ENCODE results near the gene HAPLN3. TPM values are rescaled to one million over a fixed set of nuclear protein-coding genes. Genes with fewer than 3 reads are reported as not detected.

HAPLN3 gene
- total RNA-seq, 1 experiment from 2014 or later = 168 TPM

GRCh38 chr15:88848203-88848602, 47.1 kb downstream of the HAPLN3 start:
- Histone ChIP-seq H3K36me3 (ENCODE audit: control insufficient read depth, insufficient read depth, low read length) (no peaks in the 10 kb centered on the region), H3K4me3 (ENCODE audit: low read depth in 2 of 2, low read length in 2 of 2) (no peak overlapping the region), H3K27me3 (ENCODE audit: control insufficient read depth, insufficient read depth, low read length) (no peaks in the 10 kb centered on the region), H3K4me1 (ENCODE audit: control insufficient read depth, insufficient read depth, low read length) (no peaks in the 10 kb centered on the region), H3K27ac (ENCODE audit: low read length) (no peak overlapping the region), H3K9me3 (ENCODE audit: control insufficient read depth, insufficient read depth, low read depth, low read length) (no peaks in the 10 kb centered on the region)
- ChIA-PET CTCF (no interaction called here), POLR2A (no interaction called here)
- in situ Hi-C loops (cut with HindIII; ENCODE audit: low pct_unique_long_range_greater_than_20kb, low sequenced_read_pairs) = no loop called here
- DNase-seq (ENCODE audit: low read depth, low spot score) (no peak), ATAC-seq (no peak)
- no peak for TF ChIP-seq TCF7L2 (IDR thresholded peaks at IDR 0.05; ENCODE audit: low read depth, low read length)
- no peak for TF ChIP-seq SIN3A (IDR thresholded peaks at IDR 0.05; ENCODE audit: borderline replicate concordance, insufficient read depth, low read depth, low read length)
- TF ChIP-seq POLR2AphosphoS5 (IDR thresholded peaks at IDR 0.05; ENCODE audit: low read depth, low read length) = no peak
- no peak for TF ChIP-seq REST (IDR thresholded peaks at IDR 0.05; ENCODE audit: insufficient read depth in 1 of 2, low read depth in 2 of 2, low read length in 1 of 2)
- no peak for TF ChIP-seq CTCF (IDR thresholded peaks at IDR 0.05)
- intact Hi-C loops (cut with micrococcal nuclease; ENCODE audit: unreplicated experiment) = no loop called here
- BruUV-seq (replicated peaks) = no TSS peak

GRCh38 chr15:88847144-88847543, 48.2 kb downstream of the HAPLN3 start:
- DNase-seq (ENCODE audit: low read depth, low spot score) (no peak), ATAC-seq (0 out of 2 replicates have a peak, but pooled peaks have one; percentile 37)
- Histone ChIP-seq H3K4me3 (ENCODE audit: low read depth in 2 of 2, low read length in 2 of 2) (no peak overlapping the region), H3K4me1 (ENCODE audit: control insufficient read depth, insufficient read depth, low read length) (no peaks in the 10 kb centered on the region), H3K27me3 (ENCODE audit: control insufficient read depth, insufficient read depth, low read length) (no peaks in the 10 kb centered on the region), H3K36me3 (ENCODE audit: control insufficient read depth, insufficient read depth, low read length) (no peaks in the 10 kb centered on the region), H3K9me3 (ENCODE audit: control insufficient read depth, insufficient read depth, low read depth, low read length) (no peaks in the 10 kb centered on the region), H3K27ac (ENCODE audit: low read length) (no peak overlapping the region)
- CTCF ChIA-PET = no interaction called here
- POLR2A ChIA-PET = no interaction called here
- in situ Hi-C loops (cut with HindIII; ENCODE audit: low pct_unique_long_range_greater_than_20kb, low sequenced_read_pairs) (no loop called here), intact Hi-C loops (cut with micrococcal nuclease; ENCODE audit: unreplicated experiment) (no loop called here)
- TF ChIP-seq SIN3A (IDR thresholded peaks at IDR 0.05; ENCODE audit: borderline replicate concordance, insufficient read depth, low read depth, low read length) = no peak
- no peak for TF ChIP-seq TCF7L2 (IDR thresholded peaks at IDR 0.05; ENCODE audit: low read depth, low read length)
- TF ChIP-seq POLR2AphosphoS5 (IDR thresholded peaks at IDR 0.05; ENCODE audit: low read depth, low read length) = no peak
- BruUV-seq (replicated peaks) = no TSS peak

- no TSS peak for BruUV-seq (replicated peaks)
- DNase-seq (ENCODE audit: low read depth, low spot score) = no peak
- Histone ChIP-seq H3K4me1 (ENCODE audit: control insufficient read depth, insufficient read depth, low read length) (no peaks in the 10 kb centered on the region), H3K9me3 (ENCODE audit: control insufficient read depth, insufficient read depth, low read depth, low read length) (no peaks in the 10 kb centered on the region), H3K36me3 (ENCODE audit: control insufficient read depth, insufficient read depth, low read length) (no peaks in the 10 kb centered on the region), H3K4me3 (ENCODE audit: low read depth in 2 of 2, low read length in 2 of 2) (no peak overlapping the region), H3K27me3 (ENCODE audit: control insufficient read depth, insufficient read depth, low read length) (no peaks in the 10 kb centered on the region), H3K27ac (ENCODE audit: low read length) (no peak overlapping the region)
- POLR2A ChIA-PET = no interaction called here
- TF ChIP-seq SIN3A (IDR thresholded peaks at IDR 0.05; ENCODE audit: borderline replicate concordance, insufficient read depth, low read depth, low read length) (no peak), POLR2AphosphoS5 (IDR thresholded peaks at IDR 0.05; ENCODE audit: low read depth, low read length) (no peak), REST (IDR thresholded peaks at IDR 0.05; ENCODE audit: insufficient read depth in 1 of 2, low read depth in 2 of 2, low read length in 1 of 2) (no peak), TCF7L2 (IDR thresholded peaks at IDR 0.05; ENCODE audit: low read depth, low read length) (no peak)
- CTCF ChIA-PET = no interaction called here
- intact Hi-C loops (cut with micrococcal nuclease; ENCODE audit: unreplicated experiment) = no loop called here
- in situ Hi-C loops (cut with HindIII; ENCODE audit: low pct_unique_long_range_greater_than_20kb, low sequenced_read_pairs) = no loop called here
- no peak for ATAC-seq
Measured at GRCh38 chr15:88845616-88846015, 49.7 kb downstream of the HAPLN3 start.
